HG02852 (cell line): Measurements from ENCODE around the gene NCAPD2.

Source experiments
- ATAC-seq: cut with Tn5 transposase; IDR thresholded peaks from one replicate; pipeline ENCODE4 v1.9.1; 2021; ENCODE audit warnings: mild to moderate bottlenecking, moderate library complexity; ENCODE audit not compliant: unreplicated experiment

The NCAPD2 gene

GRCh38 chr12:6493497-6494257 is at the start of gene NCAPD2:
Gene NCAPD2 (plus strand): TSS chr12:6494102. CDS start chr12:6495099, 997 bp downstream.
- ATAC-seq, result peak; percentile 82

GRCh38 chr12:6444704-6445688 is 48.9 kb upstream of the NCAPD2 start, which contains the start of gene CD27:
Gene CD27 (plus strand): TSS chr12:6444955. CDS start chr12:6445096, 141 bp downstream.
- no peak for ATAC-seq

GRCh38 chr12:6450091-6450868 is 43.6 kb upstream of the NCAPD2 start:
- no peak for ATAC-seq

- no peak for ATAC-seq
These were observed 43.0 kb upstream of the NCAPD2 start for GRCh38 chr12:6450869-6451347.

GRCh38 chr12:6451348-6452244 is 42.3 kb upstream of the NCAPD2 start, which contains the start of gene TAPBPL:
Gene TAPBPL (plus strand): TSS chr12:6452042. CDS start chr12:6452249, 207 bp downstream.
- peak; percentile 60 for ATAC-seq

- peak; percentile 19 for ATAC-seq
These were observed 41.5 kb upstream of the NCAPD2 start for GRCh38 chr12:6452245-6452943.

GRCh38 chr12:6452944-6453630 is 40.8 kb upstream of the NCAPD2 start:
- no peak for ATAC-seq

- no peak for ATAC-seq
These were observed 36.5 kb upstream of the NCAPD2 start for GRCh38 chr12:6457220-6457945.

- no peak for ATAC-seq
These were observed 35.5 kb upstream of the NCAPD2 start for GRCh38 chr12:6458281-6459003.

- no peak for ATAC-seq
These were observed 34.9 kb upstream of the NCAPD2 start for GRCh38 chr12:6459004-6459337.

GRCh38 chr12:6460751-6461371 is 33.0 kb upstream of the NCAPD2 start:
- ATAC-seq, result no peak

- peak; percentile 71 for ATAC-seq
These were observed 32.3 kb upstream of the NCAPD2 start for GRCh38 chr12:6461401-6462233.

GRCh38 chr12:6462234-6462995 is 31.5 kb upstream of the NCAPD2 start:
- no peak for ATAC-seq

GRCh38 chr12:6463216-6463615 is 30.7 kb upstream of the NCAPD2 start:
- ATAC-seq, result no peak

- ATAC-seq, result no peak
These were observed 30.0 kb upstream of the NCAPD2 start for GRCh38 chr12:6463858-6464257.
